ENCODE measurements around the gene CYP4V2.

The CYP4V2 gene

DNA sequence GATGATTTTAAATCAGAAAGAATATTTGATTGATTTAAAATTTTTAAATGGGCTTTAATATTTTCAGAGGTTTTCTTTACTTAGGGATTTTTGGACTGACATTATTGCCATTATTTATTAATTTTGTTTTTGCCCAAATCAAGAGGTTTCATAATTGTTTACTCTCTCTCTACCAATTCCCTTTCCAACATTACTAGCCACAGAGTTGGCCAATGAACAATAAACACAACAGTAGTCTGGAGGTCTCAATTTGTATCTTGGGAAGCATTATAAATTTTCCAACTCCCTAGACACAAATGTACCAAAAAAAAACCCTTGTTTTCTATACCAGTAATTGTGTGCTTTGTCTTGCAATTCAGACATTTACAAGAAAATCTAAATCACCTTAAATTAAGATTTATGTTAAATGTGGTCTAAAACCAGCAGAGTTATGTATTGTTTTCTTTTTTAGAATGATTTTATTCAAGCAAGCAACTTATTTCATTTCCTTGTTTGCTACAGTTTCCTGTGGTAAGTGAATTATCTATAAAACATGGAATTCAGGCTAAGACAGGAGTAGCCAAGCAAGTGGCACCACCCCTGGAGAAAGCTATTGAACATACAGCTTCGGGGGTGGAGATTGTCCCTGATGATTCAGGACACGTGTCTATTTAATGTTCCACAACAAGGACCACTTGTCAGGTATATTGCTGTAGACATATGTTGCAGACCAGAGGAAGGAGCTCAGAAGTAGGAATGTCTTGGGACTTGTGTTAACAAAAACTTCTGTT, 36.6 kb downstream of the CYP4V2 start:
- no peak overlapping the region for H3K27ac ChIP-seq (ENCODE audit: poor library complexity, severe bottlenecking)
- no peak overlapping the region for H3K4me3 ChIP-seq (ENCODE audit: severe bottlenecking)
- H3K4me1 ChIP-seq (ENCODE audit: insufficient read depth, poor library complexity, severe bottlenecking) = no peaks in the 10 kb centered on the region
- no peaks in the 10 kb centered on the region for H3K27me3 ChIP-seq (ENCODE audit: insufficient read depth, poor library complexity, severe bottlenecking)
- no peaks in the 10 kb centered on the region for H3K9me3 ChIP-seq (ENCODE audit: severe bottlenecking)
- ATAC-seq (ENCODE audit: low read depth) (no peak), DNase-seq (ENCODE audit: low spot score) (no peak)
- H3K36me3 ChIP-seq (ENCODE audit: low read depth) = no peaks in the 10 kb centered on the region
- TF ChIP-seq, protein P1, sequence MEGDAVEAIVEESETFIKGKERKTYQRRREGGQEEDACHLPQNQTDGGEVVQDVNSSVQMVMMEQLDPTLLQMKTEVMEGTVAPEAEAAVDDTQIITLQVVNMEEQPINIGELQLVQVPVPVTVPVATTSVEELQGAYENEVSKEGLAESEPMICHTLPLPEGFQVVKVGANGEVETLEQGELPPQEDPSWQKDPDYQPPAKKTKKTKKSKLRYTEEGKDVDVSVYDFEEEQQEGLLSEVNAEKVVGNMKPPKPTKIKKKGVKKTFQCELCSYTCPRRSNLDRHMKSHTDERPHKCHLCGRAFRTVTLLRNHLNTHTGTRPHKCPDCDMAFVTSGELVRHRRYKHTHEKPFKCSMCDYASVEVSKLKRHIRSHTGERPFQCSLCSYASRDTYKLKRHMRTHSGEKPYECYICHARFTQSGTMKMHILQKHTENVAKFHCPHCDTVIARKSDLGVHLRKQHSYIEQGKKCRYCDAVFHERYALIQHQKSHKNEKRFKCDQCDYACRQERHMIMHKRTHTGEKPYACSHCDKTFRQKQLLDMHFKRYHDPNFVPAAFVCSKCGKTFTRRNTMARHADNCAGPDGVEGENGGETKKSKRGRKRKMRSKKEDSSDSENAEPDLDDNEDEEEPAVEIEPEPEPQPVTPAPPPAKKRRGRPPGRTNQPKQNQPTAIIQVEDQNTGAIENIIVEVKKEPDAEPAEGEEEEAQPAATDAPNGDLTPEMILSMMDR (IDR thresholded peaks at IDR 0.05; ENCODE audit: poor library complexity, severe bottlenecking) = no peak

DNA sequence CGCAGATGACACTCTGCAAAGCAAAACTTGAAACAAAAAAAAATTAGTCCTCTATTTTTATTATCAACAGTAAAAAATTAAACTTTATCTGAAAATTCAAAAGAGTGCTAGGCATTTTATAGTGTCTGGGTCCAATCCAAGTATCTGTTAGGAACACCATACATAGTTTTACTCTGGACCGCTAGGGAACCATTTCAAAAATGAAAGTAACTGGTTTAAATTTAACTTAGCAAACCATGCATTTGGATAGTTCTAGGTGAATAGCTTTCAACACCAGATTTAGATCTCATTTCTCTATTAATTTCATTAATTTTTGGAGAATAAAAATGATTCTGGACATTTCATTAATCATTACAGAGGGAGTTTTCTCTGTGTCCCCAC, 37.1 kb downstream of the CYP4V2 start:
- Histone ChIP-seq H3K4me1 (ENCODE audit: insufficient read depth, poor library complexity, severe bottlenecking) (no peaks in the 10 kb centered on the region), H3K36me3 (ENCODE audit: low read depth) (no peaks in the 10 kb centered on the region), H3K27ac (ENCODE audit: poor library complexity, severe bottlenecking) (no peak overlapping the region), H3K4me3 (ENCODE audit: severe bottlenecking) (no peak overlapping the region), H3K9me3 (ENCODE audit: severe bottlenecking) (no peaks in the 10 kb centered on the region), H3K27me3 (ENCODE audit: insufficient read depth, poor library complexity, severe bottlenecking) (no peaks in the 10 kb centered on the region)
- DNase-seq (ENCODE audit: low spot score) = no peak
- ATAC-seq (ENCODE audit: low read depth) = no peak
- TF ChIP-seq, protein P1 (IDR thresholded peaks at IDR 0.05; ENCODE audit: poor library complexity, severe bottlenecking) = no peak

DNA sequence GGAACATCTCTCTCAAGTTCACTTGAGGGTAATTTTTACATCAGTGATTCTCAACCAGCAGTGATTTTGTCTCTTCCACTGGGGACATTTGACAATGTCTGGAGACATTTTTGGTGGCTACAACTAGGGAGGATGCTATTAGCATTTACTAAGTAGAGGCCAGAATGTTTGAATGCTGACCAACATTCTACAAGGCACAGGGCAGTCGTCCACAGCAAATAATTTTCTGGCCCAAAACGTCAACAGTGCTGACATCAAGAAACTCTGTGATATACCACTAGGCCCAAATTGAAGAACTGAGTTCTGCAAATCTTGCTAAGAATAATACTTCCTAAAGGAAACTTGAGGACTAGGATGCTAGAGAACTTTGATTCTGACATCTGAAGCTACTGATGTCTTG, 43.0 kb downstream of the CYP4V2 start:
- H3K36me3 ChIP-seq (ENCODE audit: low read depth) = no peaks in the 10 kb centered on the region
- no peaks in the 10 kb centered on the region for H3K27me3 ChIP-seq (ENCODE audit: insufficient read depth, poor library complexity, severe bottlenecking)
- no peaks in the 10 kb centered on the region for H3K4me1 ChIP-seq (ENCODE audit: insufficient read depth, poor library complexity, severe bottlenecking)
- H3K4me3 ChIP-seq (ENCODE audit: severe bottlenecking) = no peak overlapping the region
- DNase-seq (ENCODE audit: low spot score) = no peak
- no peak overlapping the region for H3K27ac ChIP-seq (ENCODE audit: poor library complexity, severe bottlenecking)
- TF ChIP-seq, protein P1 (IDR thresholded peaks at IDR 0.05; ENCODE audit: poor library complexity, severe bottlenecking) = no peak
- H3K9me3 ChIP-seq (ENCODE audit: severe bottlenecking) = no peaks in the 10 kb centered on the region
- ATAC-seq (ENCODE audit: low read depth) = no peak

DNA sequence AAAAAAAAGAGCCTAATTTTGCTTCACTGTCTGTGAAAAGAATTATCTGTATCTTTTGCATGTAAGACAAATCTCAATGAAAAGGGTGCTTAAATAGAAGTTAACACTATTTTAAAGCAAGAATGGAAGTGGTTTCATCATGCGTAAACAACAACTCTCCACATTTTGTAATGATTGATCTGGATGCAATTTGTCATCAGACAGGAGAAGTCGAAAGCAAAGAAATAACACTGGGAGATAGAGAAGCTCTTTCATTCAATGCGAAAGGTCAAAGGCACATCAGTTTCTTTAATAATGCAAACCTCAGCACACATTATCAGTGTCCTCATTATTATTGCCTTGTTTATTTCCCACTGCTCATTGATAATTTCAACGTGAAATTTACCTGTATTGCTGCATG, 44.8 kb downstream of the CYP4V2 start:
- Histone ChIP-seq H3K27ac (ENCODE audit: poor library complexity, severe bottlenecking) (no peak overlapping the region), H3K27me3 (ENCODE audit: insufficient read depth, poor library complexity, severe bottlenecking) (no peaks in the 10 kb centered on the region), H3K36me3 (ENCODE audit: low read depth) (no peaks in the 10 kb centered on the region), H3K9me3 (ENCODE audit: severe bottlenecking) (no peaks in the 10 kb centered on the region), H3K4me1 (ENCODE audit: insufficient read depth, poor library complexity, severe bottlenecking) (no peaks in the 10 kb centered on the region), H3K4me3 (ENCODE audit: severe bottlenecking) (no peak overlapping the region)
- DNase-seq (ENCODE audit: low spot score) = no peak
- ATAC-seq (ENCODE audit: low read depth) = no peak
- TF ChIP-seq, protein P1 (IDR thresholded peaks at IDR 0.05; ENCODE audit: poor library complexity, severe bottlenecking) = no peak

DNA sequence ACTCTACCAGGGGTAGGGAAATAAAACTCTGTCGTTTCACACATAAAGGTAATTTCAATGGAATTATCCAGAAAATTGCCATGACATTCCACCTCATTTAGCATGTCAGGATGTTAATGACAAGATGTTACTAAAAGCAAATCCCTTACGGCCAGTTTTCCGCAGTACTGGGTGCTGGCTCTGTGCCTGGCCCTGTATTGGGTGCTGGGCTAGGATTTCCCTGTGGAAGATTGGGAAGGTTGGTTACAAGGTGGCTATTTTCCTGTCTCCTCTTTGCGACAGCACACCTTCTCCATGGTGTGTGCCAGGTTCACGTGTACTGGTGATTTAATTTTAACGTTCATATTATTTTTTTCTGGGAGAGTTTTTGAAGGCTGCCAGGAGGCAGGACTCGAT, 49.1 kb downstream of the CYP4V2 start:
- no peak for DNase-seq (ENCODE audit: low spot score)
- H3K4me1 ChIP-seq (ENCODE audit: insufficient read depth, poor library complexity, severe bottlenecking) = no peaks in the 10 kb centered on the region
- no peak overlapping the region for H3K27ac ChIP-seq (ENCODE audit: poor library complexity, severe bottlenecking)
- no peak overlapping the region for H3K4me3 ChIP-seq (ENCODE audit: severe bottlenecking)
- ATAC-seq (ENCODE audit: low read depth) = no peak
- H3K27me3 ChIP-seq (ENCODE audit: insufficient read depth, poor library complexity, severe bottlenecking) = no peaks in the 10 kb centered on the region
- H3K36me3 ChIP-seq (ENCODE audit: low read depth) = no peaks in the 10 kb centered on the region
- TF ChIP-seq, protein P1 (IDR thresholded peaks at IDR 0.05; ENCODE audit: poor library complexity, severe bottlenecking) = no peak
- H3K9me3 ChIP-seq (ENCODE audit: severe bottlenecking) = no peaks in the 10 kb centered on the region

All from RWPE2 (cell line).